Osteocyte (in vitro differentiated cells): Measurements from ENCODE around the gene RALA. TPM values are rescaled to one million over a fixed set of nuclear protein-coding genes. Genes with fewer than 3 reads are reported as not detected.
A peak's percentile ranks its signal among the peaks of the same experiment; 100 is the strongest.

Experiments used
- DNase-seq: peaks from one replicate; pipeline ENCODE4 v3.0.0; 2021; ENCODE audit warnings: mixed read lengths; ENCODE audit not compliant: unreplicated experiment; ENCODE audit errors: extremely low spot score
- H3K27ac Mint-ChIP-seq: one replicate; pipeline ENCODE4 v1.8.0; 2021; ENCODE audit warnings: mild to moderate bottlenecking, mixed read lengths; ENCODE audit not compliant: unreplicated experiment
- H3K27me3 Mint-ChIP-seq: one replicate; pipeline ENCODE4 v1.8.0; 2021; ENCODE audit warnings: mixed read lengths; ENCODE audit not compliant: unreplicated experiment
- H3K36me3 Mint-ChIP-seq: one replicate; pipeline ENCODE4 v1.8.0; 2021; ENCODE audit warnings: mixed read lengths; ENCODE audit not compliant: unreplicated experiment
- H3K4me1 Mint-ChIP-seq: one replicate; pipeline ENCODE4 v1.8.0; 2021; ENCODE audit warnings: mixed read lengths; ENCODE audit not compliant: unreplicated experiment
- H3K4me3 Mint-ChIP-seq: one replicate; pipeline ENCODE4 v1.8.0; 2021; ENCODE audit warnings: mild to moderate bottlenecking, moderate library complexity, mixed read lengths; ENCODE audit not compliant: unreplicated experiment
- H3K9me3 Mint-ChIP-seq: one replicate; pipeline ENCODE4 v1.8.0; 2021; ENCODE audit warnings: mixed read lengths; ENCODE audit not compliant: unreplicated experiment
- total RNA-seq: library from RNA; stranded (reverse); gene quantifications from 2 replicates; pipeline ENCODE4 v1.2.1, GENCODE V29; 2021
- TF ChIP-seq, protein P1 (sequence below): fragments of 200-600 bp; sonication (generic); IDR thresholded peaks from 2 replicates; pipeline ENCODE4 v1.5.0; 2021; ENCODE audit warnings: antibody characterized with exemption, mild to moderate bottlenecking, moderate library complexity

Gene RALA
- total RNA-seq, 1 donor from 2014 or later: 30.5 TPM

DNA sequence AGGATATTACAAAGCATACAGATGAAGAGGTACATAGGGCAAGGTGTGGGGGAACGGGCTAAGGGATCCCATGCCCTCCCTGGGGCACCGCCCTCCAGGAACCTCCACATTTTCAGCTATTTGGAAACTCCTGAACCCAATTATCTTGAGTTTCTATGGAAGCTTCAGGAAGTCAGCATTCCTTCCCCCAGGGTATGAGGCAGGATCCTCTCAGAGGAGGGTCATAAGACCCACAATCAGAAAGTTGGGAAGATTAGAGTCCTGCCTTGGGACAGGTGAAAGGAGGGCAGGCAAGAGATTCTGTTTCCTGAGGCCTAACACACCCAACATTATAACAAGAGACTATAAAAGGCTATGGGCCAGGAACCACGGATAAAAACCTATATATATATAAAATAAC is 98.0 kb downstream of the RALA start:
- peaks cover 6% of the 10 kb centered on the region for H3K27me3 Mint-ChIP-seq
- no peak overlapping the region for H3K4me3 Mint-ChIP-seq
- H3K27ac Mint-ChIP-seq: no peak overlapping the region
- no peak for DNase-seq
- no peaks in the 10 kb centered on the region for H3K9me3 Mint-ChIP-seq
- H3K4me1 Mint-ChIP-seq: no peaks in the 10 kb centered on the region
- no peaks in the 10 kb centered on the region for H3K36me3 Mint-ChIP-seq
- TF ChIP-seq, protein P1, sequence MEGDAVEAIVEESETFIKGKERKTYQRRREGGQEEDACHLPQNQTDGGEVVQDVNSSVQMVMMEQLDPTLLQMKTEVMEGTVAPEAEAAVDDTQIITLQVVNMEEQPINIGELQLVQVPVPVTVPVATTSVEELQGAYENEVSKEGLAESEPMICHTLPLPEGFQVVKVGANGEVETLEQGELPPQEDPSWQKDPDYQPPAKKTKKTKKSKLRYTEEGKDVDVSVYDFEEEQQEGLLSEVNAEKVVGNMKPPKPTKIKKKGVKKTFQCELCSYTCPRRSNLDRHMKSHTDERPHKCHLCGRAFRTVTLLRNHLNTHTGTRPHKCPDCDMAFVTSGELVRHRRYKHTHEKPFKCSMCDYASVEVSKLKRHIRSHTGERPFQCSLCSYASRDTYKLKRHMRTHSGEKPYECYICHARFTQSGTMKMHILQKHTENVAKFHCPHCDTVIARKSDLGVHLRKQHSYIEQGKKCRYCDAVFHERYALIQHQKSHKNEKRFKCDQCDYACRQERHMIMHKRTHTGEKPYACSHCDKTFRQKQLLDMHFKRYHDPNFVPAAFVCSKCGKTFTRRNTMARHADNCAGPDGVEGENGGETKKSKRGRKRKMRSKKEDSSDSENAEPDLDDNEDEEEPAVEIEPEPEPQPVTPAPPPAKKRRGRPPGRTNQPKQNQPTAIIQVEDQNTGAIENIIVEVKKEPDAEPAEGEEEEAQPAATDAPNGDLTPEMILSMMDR: no peak

DNA sequence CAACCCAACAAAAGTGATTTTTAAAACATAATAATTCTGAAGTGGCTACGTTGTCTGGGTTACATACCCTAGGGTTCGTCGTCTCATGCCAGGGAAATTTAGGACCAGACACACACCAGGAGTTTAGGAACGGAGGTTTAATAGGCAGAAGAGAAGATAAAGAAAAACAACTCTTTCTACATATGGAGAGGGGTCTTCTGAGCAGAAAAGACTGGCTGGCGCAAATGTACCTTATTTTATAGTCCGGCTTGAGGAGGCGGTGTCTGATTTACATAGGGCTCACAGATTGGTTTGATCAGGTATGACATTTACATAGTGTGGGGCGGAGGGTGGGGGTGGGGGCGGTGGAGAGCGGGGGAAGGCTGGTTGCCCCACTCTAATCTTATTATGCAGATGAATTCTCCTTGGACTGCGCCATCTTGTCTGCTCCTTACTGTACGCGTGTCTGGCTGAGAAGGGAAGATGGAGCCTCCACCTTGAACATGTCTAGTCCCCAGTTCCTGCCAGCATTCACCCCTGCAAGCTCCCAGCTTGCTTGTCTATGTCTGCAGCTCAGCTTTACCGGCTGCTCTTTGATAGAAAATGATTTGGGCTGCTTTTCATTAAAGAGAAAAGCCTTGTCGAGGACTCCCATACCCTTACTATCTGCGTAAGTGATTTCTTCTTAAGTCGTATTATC is 98.7 kb downstream of the RALA start:
- Mint-ChIP-seq H3K27me3 (peaks cover 6% of the 10 kb centered on the region), H3K27ac (no peak overlapping the region), H3K4me1 (no peaks in the 10 kb centered on the region), H3K36me3 (no peaks in the 10 kb centered on the region), H3K9me3 (no peaks in the 10 kb centered on the region), H3K4me3 (no peak overlapping the region)
- TF ChIP-seq, protein P1: no peak
- no peak for DNase-seq

DNA sequence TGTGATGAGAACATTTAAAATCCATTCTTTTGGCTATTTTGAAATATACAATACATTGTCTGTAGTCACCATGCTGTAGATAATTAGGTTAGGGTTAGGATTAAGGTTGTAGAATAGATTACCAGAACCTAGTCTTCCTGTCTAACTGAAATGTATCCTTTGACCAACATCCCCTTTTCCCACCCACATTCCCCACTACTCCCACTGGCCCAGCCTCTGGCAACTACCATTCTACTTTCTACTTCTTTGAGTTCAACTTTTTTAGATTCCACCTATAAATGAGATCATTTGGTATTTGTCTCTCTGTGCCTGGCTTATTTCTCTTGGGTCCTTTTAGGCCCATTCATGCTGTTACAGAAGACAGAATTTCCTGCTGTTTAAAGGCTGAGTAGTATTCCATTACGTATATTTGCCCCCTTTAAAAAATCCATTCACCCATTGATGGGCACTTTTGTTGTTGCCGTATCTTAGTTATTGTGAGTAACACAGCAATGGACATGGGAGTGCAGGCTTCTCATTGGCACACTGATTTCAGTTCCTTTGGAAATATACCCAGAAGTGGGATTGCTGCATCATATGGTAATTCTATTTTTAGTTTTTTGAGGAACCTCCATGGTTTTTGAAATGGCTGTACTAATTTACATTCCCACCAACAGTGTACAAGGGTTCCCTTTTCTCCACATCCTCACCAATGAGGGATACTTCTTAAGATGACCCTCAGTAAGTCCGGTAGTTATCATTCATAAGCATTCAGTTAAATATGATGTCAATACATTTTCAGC is 104.0 kb downstream of the RALA start:
- H3K36me3 Mint-ChIP-seq: no peaks in the 10 kb centered on the region
- H3K4me3 Mint-ChIP-seq: no peak overlapping the region
- TF ChIP-seq, protein P1: no peak
- no peak overlapping the region for H3K27ac Mint-ChIP-seq
- no peaks in the 10 kb centered on the region for H3K9me3 Mint-ChIP-seq
- peaks cover 6% of the 10 kb centered on the region for H3K27me3 Mint-ChIP-seq
- no peaks in the 10 kb centered on the region for H3K4me1 Mint-ChIP-seq
- no peak for DNase-seq

DNA sequence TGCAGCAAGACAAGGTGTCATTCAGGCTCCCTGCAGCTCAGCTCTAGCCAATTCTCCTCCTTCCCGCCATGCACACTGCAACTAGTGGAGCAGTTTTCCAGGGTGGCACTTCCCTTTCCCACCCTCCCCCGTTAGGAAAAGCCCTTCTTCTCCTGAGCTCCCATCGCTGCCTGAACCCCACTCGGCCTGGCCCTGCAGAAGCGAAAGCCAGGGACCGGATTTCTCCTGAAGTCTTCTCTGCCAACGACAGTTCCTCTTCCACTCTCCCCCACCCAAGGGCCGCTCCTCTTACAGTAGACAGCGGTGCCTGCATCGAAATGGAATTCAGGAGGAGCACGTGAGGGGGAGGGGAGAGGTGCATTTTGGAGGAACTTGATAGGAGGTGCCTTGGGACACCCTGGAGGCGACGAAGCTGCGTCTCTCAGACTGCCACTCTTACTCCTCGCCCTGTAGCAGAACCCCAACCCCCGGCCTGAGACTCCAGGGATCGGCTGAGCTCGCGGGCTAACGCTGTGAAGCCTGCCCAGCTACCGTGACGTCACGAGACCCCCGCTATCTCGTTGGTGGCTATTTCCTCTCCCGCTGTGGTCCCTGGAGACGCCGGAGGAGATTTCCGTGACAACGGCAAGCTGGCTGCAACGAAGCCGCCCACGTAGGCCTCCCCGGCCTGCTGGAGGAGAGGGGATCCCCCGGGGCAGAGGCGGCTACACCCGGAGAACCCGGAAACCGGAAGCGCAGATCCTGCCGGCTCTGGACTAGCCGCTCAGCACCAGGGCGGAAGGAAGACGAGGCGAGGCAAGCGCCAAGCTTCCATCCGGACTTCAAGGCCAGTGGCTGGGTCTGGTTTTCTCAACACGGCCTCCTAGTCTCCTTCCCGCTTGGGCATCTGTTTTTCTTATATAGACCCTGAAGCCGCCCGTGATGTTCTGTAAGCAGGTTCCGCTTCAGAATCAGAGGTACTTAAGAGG is 109.7 kb downstream of the RALA start:
- Mint-ChIP-seq H3K4me1 (peaks cover 27% of the 10 kb centered on the region), H3K36me3 (peaks cover 4% of the 10 kb centered on the region), H3K27ac (peak overlapping the region; percentile 98), H3K27me3 (no peaks in the 10 kb centered on the region), H3K4me3 (peak overlapping the region; percentile 86), H3K9me3 (no peaks in the 10 kb centered on the region)
- DNase-seq: peak; percentile 98
- TF ChIP-seq, protein P1: no peak
